Colonic mucosa (tissue), 4 donors: ENCODE data around the gene CNPY4. TPM values are rescaled to one million over a fixed set of nuclear protein-coding genes. Genes with fewer than 3 reads are reported as not detected.

Experiments used
- DNase-seq: peaks from one replicate; pipeline ENCODE4 v3.0.0-alpha.2; 2020
- H3K27ac ChIP-seq: fragments of 200-600 bp; one replicate; pipeline ENCODE4 v1.8.0; 2021
- H3K27me3 ChIP-seq: fragments of 200-600 bp; one replicate; pipeline ENCODE4 v1.8.0; 2021
- H3K36me3 ChIP-seq: fragments of 200-600 bp; one replicate; pipeline ENCODE4 v1.8.0; 2021
- H3K4me1 ChIP-seq: fragments of 200-600 bp; one replicate; pipeline ENCODE4 v1.8.0; 2021; ENCODE audit warnings: mild to moderate bottlenecking
- H3K4me3 ChIP-seq: fragments of 200-600 bp; one replicate; pipeline ENCODE4 v1.8.0; 2021
- H3K9ac ChIP-seq, 2 donors: one replicate each; pipeline ENCODE4 v1.7.0; 2013; ENCODE audit warnings: control low read depth in 2 of 2, low read depth in 2 of 2, low read length in 2 of 2
- H3K9me3 ChIP-seq: fragments of 200-600 bp; one replicate; pipeline ENCODE4 v1.8.0; 2021
- intact Hi-C: fragments of 100-400 bp; cut with DNase I; formaldehyde crosslinking; loops from one replicate; pipeline ENCODE4 v1.14.1; 2022
- total RNA-seq, 2 donors: library from RNA; stranded (reverse); fragmentation: NEBNext Ultra II Directional in 1 of 2; extraction: Animal tissue kit (Norgen Biotek cat#: 25700) in 1 of 2; gene quantifications; one replicate each; pipeline ENCODE4 v1.2.1, GENCODE V29; 2021
- TF ChIP-seq, protein P1 (sequence below): fragments of 200-600 bp; IDR thresholded peaks from one replicate; pipeline ENCODE4 v1.8.0; 2022; ENCODE audit warnings: antibody characterized with exemption, mild to moderate bottlenecking
- donor health status: healthy.
- donor health status: DM: no; HTN: no; CAD: no.
- donor health status: DM: no; HTN: no; CAD: no.

Gene CNPY4
- total RNA-seq, 2 donors from 2014 or later = 8.4 to 10.6 TPM

DNA sequence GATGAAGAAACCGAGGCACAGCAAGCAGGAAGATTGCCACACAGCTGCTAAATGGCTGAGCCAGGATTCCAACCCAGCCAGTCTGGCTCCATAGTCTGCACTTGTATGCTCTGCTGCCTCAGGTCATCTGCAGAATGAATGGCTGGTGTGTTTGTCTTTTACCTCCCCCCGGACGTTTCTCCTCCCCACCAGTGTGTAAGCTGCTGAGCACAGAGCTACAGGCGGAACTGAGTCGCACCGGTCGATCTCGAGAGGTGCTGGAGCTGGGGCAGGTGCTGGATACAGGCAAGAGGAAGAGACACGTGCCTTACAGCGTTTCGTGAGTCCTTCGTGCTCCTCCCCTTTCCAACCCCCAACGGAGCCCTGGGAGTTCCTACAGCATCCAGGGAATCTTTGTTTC is 2.6 kb downstream of the CNPY4 start:
- intact Hi-C loops = no loop called here
- no peaks in the 10 kb centered on the region for H3K9me3 ChIP-seq
- TF ChIP-seq, protein P1, sequence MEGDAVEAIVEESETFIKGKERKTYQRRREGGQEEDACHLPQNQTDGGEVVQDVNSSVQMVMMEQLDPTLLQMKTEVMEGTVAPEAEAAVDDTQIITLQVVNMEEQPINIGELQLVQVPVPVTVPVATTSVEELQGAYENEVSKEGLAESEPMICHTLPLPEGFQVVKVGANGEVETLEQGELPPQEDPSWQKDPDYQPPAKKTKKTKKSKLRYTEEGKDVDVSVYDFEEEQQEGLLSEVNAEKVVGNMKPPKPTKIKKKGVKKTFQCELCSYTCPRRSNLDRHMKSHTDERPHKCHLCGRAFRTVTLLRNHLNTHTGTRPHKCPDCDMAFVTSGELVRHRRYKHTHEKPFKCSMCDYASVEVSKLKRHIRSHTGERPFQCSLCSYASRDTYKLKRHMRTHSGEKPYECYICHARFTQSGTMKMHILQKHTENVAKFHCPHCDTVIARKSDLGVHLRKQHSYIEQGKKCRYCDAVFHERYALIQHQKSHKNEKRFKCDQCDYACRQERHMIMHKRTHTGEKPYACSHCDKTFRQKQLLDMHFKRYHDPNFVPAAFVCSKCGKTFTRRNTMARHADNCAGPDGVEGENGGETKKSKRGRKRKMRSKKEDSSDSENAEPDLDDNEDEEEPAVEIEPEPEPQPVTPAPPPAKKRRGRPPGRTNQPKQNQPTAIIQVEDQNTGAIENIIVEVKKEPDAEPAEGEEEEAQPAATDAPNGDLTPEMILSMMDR = no peak
- no peaks in the 10 kb centered on the region for H3K27me3 ChIP-seq
- no peaks in the 10 kb centered on the region for H3K36me3 ChIP-seq
- DNase-seq = peak; percentile 56
- H3K9ac ChIP-seq = peak overlapping the region in 1 of 2 donors; percentile 61
- no peak overlapping the region for H3K27ac ChIP-seq
- H3K4me1 ChIP-seq = peaks cover 15% of the 10 kb centered on the region
- no peak overlapping the region for H3K4me3 ChIP-seq

DNA sequence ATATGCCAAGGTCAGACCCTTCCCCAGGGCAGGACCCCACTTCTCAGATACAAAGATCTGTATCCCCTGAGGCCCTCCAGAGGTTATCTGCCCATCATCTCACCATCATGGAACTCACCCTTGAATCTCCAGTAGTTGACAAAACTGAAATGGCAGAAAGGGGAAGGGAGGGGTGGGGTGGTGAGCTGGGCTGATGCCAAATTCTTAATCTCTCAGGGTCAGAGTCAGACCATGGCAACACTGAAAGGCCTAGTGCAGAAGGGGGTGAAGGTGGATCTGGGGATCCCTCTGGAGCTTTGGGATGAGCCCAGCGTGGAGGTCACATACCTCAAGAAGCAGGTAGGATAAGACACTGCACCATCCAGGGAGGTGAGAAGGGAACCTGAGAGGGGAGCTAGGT is 3.1 kb downstream of the CNPY4 start:
- no peak overlapping the region for H3K27ac ChIP-seq
- H3K4me3 ChIP-seq = no peak overlapping the region
- H3K9ac ChIP-seq = peak overlapping the region in 1 of 2 donors; percentile 61
- DNase-seq = no peak
- no peaks in the 10 kb centered on the region for H3K27me3 ChIP-seq
- no peaks in the 10 kb centered on the region for H3K36me3 ChIP-seq
- TF ChIP-seq, protein P1 = no peak
- no peaks in the 10 kb centered on the region for H3K9me3 ChIP-seq
- peaks cover 15% of the 10 kb centered on the region for H3K4me1 ChIP-seq
- intact Hi-C loops = no loop called here

DNA sequence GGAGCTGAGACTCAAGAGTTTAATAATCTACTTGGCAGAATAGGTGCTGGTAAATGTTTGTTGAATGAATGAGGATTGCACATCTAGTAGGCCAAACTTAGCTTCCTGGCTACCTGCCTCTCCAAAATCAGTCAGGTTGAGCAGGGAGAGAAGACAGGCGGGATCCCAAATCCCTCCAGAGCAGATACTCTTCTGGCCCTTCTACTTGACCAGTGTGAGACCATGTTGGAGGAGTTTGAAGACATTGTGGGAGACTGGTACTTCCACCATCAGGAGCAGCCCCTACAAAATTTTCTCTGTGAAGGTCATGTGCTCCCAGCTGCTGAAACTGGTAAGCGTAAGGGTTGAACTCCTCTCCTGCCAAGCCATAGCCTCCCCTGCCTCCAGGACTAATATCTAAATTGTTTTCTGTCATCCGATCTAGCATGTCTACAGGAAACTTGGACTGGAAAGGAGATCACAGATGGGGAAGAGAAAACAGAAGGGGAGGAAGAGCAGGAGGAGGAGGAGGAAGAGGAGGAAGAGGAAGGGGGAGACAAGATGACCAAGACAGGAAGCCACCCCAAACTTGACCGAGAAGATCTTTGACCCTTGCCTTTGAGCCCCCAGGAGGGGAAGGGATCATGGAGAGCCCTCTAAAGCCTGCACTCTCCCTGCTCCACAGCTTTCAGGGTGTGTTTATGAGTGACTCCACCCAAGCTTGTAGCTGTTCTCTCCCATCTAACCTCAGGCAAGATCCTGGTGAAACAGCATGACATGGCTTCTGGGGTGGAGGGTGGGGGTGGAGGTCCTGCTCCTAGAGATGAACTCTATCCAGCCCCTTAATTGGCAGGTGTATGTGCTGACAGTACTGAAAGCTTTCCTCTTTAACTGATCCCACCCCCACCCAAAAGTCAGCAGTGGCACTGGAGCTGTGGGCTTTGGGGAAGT is 5.1 kb downstream of the CNPY4 start:
- DNase-seq = peak; percentile 78
- peak overlapping the region; percentile 1 to 77 for H3K9ac ChIP-seq
- H3K4me1 ChIP-seq = peaks cover 15% of the 10 kb centered on the region
- no peaks in the 10 kb centered on the region for H3K9me3 ChIP-seq
- H3K27ac ChIP-seq = peak overlapping the region; percentile 100
- no peaks in the 10 kb centered on the region for H3K27me3 ChIP-seq
- H3K36me3 ChIP-seq = no peaks in the 10 kb centered on the region
- TF ChIP-seq, protein P1 = no peak
- intact Hi-C loops = no loop called here
- H3K4me3 ChIP-seq = no peak overlapping the region

DNA sequence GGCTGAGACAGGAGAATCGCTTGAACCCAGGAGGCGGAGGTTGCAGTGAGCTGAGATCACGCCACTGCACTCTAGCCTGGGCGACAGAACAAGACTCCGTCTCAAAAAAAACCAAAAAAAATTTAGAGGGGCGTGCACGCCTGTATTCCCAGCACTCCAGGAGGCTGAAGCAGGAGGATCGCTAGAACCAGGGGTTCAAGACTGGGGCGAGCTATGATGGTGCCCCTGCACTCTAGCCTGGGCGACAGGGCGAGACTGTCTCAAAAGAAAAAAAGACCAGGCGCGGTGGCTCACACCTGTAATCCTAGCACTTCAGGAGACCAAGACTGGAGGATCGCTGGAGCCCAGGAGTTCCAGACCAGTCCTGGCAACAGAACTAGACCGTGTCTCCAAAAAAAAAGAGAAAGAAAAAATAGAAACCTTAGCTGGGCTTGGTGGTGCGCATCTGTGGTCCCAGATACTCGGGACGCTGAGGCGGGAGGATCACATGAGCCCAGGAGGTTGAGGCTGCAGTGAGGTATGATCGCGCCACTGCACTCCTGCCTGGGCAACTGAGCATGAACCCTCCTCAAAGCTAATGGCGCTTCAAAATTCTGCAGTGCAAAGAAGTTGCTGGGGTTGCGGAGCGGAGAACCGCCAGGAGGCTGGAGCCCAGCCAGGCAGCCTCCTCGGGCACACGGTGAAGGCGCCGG is 7.0 kb downstream of the CNPY4 start:
- Histone ChIP-seq H3K9ac (peak overlapping the region; percentile 81 to 98), H3K36me3 (no peaks in the 10 kb centered on the region), H3K4me1 (peaks cover 17% of the 10 kb centered on the region), H3K27ac (peak overlapping the region; percentile 100), H3K4me3 (peak overlapping the region; percentile 88), H3K9me3 (no peaks in the 10 kb centered on the region), H3K27me3 (no peaks in the 10 kb centered on the region)
- intact Hi-C loops = no loop called here
- TF ChIP-seq, protein P1 = no peak
- no peak for DNase-seq

DNA sequence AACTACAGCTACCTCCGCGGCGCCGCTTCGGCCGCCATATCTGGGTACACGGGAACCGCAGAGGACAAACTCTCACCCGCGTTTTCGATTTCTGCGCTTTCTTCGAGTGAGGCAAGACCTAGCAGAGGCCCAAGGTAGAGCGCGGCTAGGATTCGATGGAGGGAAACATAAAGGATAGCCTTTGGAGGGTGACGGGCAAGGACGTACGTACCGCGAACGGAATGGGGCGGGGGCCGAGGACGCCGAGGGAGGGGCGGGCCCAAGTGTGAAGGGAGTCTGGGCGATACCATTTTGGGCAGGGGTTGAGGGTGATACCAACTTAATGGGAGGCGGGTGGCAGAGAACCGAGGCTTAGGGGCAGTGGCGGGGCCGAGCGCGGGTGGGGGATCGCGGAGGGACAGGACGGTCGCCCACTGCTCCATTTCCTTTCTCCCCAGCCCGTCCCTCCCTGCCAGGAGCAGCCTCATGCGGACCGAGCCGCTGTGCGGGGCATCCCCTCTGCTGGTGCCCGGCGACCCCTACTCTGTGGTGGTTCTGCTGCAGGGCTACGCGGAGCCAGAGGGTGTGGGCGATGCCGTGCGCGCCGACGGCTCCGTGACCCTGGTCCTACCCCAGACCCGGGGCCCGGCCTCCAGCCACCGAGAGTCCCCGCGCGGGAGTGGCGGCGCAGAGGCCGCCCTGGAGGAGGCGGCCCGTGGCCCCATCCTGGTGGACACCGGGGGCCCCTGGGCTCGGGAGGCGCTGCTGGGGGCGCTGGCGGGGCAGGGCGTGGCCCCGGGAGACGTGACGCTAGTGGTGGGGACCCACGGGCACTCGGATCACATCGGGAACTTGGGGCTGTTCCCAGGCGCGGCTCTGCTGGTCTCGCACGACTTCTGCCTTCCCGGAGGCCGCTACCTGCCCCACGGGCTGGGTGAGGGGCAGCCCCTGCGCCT is 7.8 kb downstream of the CNPY4 start, which contains the start of gene MBLAC1:
TSS of gene MBLAC1 (plus strand) at position 37 of the 935 bp plus-strand sequence. CDS start at position 466, 429 bp downstream.
- H3K27me3 ChIP-seq = no peaks in the 10 kb centered on the region
- peak within 1 kb of the TSS; percentile 100 for H3K27ac ChIP-seq
- peaks cover 17% of the 10 kb centered on the region for H3K4me1 ChIP-seq
- H3K9me3 ChIP-seq = no peaks in the 10 kb centered on the region
- TF ChIP-seq, protein P1 = no peak
- DNase-seq = peak; percentile 96
- H3K4me3 ChIP-seq = peak within 1 kb of the TSS; percentile 88
- H3K9ac ChIP-seq = peak within 1 kb of the TSS; percentile 81 to 98
- H3K36me3 ChIP-seq = no peaks in the 10 kb centered on the region
- intact Hi-C loops = no loop called here
